DMS53 treated with DMSO at 0.1 percent for 48 hours (cell line): ENCODE measurements around the gene IFNA1.
A peak's percentile ranks its signal among the peaks of the same experiment; 100 is the strongest.
"Not testable (repeated sequence)": the region's sequence is repeated elsewhere in the genome, so short reads cannot be mapped to it uniquely, and the experiment has no call there.

ENCODE experiments used
- DNase-seq: peaks from one replicate; lab custom pipeline; 2025; ENCODE audit not compliant: unreplicated experiment; lab: John Stamatoyannopoulos, UW

Gene IFNA1

DNA sequence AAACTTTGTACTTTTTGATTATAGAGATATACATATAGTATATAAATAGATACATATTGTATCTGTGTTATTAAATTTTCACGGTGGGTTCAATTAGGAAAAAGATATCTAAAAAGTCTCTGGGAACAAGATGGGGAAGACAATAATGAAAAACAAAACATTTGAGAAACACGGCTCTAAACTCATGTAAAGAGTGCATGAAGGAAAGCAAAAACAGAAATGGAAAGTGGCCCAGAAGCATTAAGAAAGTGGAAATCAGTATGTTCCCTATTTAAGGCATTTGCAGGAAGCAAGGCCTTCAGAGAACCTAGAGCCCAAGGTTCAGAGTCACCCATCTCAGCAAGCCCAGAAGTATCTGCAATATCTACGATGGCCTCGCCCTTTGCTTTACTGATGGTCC lies at the start of gene IFNA1:
TSS of gene IFNA1 (plus strand) at position 301 of the 400 bp plus-strand sequence. CDS start at position 370, 69 bp downstream.
- DNase-seq, result no peak

DNA sequence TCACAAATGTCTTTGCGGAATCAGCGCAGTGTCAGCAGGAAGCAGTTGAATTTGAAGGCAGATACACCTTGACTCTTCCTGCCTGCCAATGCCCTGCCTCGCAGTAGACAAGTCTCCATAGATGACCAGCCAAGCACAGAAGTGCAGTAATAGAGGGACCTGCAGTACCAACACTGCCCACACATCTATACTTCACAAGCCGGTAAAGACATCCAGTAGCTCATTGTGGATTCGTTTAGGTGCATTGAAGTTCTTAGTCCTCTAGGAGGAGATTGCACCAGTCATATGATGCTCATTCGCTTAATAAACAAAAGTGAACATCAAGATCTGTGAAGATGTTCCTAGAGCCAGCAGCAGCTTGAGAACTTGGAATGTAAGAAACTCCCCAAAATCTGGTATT lies 48.0 kb upstream of the IFNA1 start:
- DNase-seq, result no peak

DNA sequence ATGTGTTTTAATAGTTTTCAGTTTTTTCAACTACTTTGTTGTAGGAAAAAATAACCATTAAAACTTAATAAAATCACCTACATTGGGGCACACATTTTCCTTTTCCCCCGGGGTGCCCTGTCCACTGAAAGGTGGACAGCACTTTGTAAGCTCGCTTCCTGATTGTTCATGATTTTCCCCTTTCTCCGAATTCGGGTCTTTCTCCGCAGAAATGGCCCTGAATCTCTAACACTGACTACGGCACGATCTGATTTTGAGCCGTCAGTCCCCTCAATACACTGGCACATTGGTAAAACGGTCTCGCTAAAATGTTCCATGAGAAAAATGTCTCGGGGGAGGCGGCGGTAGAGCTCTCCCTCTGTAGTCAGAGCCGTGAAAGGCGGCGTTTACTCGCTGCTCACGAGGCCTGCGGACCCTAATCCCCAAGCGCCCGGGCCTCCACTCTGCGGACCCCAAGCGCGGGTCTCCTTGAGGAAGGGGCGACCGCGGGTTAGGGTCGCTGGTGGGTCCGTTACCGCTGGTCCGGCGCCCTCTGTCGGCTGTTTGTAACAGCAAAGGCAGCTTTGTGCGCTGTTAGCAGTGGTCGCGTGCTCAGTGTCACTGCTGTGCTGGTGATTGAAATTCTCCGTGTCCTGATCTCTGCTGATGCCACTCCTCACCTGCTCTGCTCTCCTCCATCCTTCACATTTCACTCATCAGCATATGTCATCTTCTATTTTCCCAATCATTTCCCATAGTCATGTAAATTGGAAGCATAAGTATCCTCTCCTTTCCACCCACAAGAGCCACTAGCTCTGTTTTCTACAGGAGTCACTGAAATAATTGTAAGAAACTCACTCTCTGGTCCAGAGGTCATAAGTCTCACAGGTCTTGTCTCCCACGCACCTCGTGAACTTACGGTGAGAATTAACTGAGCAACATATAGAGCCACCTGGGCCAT lies 44.2 kb upstream of the IFNA1 start:
- DNase-seq, result peak; percentile 34

DNA sequence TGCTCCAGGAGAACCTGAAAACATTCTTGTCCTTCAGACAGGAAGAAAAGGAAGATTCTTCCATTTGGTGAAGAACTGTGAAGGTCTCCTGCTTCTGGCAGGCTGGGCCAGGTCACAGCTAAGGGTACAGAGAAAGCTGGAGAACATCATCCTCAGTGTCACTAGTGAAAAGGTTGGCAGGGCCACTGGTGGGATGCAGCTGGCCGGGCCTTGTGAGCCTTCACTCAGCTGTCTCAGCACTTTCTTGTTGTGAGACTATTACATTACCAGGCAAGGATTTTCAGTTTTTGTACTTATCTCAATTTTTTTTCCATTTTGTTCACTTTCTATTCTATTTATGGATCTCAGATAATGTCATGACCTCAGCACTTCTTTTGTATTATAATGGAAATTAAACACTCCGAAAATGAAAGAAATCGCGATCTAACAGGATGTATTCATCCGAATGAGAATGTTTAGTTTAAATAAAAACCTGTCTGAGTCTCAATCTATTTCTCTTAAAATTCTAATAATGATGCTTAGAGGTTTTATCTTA lies 41.2 kb upstream of the IFNA1 start:
- DNase-seq, result no peak

DNA sequence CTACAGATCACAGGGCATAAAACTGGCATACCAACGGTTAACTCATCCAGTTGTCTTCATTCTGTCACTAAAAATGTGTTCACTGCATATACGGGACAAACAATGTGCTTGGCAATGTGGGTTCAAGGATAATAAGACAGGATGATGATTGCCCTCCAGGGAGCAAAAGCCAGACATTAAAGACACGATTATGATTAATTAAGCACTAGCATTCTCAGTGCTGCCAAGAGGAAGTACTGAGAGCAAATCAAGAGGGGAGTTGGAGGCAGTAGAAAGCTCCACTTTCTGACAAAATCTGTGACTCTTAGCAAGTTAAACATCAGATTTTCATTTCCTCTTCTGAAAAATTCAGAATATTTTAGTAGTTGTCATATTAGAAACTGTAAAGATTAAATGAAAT lies 40.3 kb upstream of the IFNA1 start:
- no peak for DNase-seq

DNA sequence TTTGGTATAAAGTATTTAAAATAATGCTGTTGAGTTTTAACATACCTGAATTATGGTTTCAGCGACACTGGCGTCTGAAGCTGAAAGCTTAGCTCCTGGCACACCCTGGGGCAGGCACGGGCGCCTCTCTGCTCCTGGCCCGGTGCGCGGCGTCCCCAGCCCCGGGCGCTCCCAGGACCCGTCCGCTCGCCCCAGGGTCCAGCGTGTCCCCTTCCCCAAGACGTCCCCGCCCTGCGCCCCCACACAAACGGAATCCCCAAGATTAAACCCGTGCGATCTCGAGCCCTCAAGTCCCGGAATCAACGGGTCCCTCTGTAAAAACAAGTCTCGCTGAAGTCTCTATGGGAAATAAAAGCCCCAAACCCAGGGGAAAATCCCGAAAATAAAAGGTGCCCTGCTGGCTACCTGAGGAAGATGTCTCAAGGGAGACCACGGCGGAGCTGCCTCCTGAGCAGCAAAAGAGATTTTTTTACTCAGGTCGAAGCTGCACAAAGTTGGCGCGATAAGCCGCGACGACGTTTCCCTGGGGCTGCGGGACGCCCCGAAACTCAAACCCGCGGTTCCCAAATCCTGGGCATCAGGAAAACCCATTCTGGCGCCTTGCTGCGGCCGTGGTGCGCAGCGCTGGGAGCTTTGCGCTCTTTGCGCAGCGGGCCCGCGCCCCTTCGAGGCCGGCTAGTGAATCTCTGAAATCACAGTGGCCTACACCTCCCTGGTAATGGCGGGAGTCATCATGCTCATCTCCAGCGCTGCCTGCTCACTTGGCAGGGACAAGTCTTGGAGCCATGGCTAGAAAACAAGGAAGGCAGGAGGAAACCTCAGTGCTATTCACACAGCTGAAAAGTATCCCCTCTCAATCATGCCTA lies 37.6 kb upstream of the IFNA1 start:
- no peak for DNase-seq

DNA sequence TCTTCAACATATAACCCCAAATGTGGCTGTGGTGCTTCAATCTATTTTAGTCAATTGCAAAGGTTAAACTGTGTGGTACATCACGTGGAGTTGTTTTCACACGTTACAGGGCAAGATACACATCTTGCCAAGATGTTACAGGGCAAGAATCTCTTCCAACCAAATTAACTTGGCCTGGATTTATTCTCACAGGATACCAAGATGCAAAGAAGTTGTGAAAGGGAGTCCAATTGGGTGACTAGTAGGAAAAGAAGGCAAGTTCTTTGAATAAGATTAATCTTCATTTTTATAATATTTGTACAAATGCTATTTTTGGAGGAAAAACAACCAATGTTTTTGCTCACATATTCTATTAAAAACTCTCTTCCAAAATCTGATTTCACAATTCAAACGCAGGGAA lies 36.1 kb upstream of the IFNA1 start:
- DNase-seq, result no peak

DNA sequence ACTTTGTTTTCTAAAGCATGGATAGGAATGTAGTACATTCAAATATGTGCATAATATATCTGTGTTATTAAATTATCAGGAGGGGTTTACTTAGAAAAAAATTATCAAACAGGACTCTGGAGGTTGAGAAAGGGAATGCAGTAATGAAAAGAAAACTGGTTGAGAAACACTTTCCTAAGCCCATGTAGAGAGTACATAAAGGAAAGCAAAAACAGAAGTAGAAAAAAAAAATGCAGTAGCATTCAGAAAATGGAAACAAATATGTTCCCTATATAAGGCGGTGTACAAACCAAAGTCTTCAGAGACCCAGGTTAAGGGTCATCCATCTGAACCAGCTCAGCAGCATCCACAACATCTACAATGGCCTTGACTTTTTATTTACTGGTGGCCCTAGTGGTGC lies 31.4 kb upstream of the IFNA1 start, which contains the start of gene IFNA8:
TSS of gene IFNA8 (plus strand) at position 301 of the 400 bp plus-strand sequence. CDS start at position 361, 60 bp downstream.
- no peak for DNase-seq

DNA sequence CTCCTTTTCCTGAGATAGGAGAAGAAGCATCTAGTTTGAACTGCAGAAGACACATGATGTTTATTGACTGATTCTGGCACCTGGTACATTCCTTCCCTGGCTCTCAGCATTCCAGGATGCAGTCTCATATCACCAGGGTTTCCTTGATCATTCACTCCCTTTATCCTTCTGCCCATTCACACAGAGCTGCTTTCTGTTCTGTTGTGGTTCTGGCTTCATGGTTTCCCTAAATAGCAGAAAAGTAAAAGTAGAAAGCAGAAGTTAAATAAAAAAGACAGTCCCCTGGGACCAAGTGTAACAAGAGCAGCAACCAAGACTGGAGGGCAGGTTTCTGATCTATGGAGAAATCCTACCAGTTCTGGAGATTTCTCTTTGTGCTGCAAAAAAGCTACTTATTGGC lies 28.1 kb upstream of the IFNA1 start:
- DNase-seq, result no peak

DNA sequence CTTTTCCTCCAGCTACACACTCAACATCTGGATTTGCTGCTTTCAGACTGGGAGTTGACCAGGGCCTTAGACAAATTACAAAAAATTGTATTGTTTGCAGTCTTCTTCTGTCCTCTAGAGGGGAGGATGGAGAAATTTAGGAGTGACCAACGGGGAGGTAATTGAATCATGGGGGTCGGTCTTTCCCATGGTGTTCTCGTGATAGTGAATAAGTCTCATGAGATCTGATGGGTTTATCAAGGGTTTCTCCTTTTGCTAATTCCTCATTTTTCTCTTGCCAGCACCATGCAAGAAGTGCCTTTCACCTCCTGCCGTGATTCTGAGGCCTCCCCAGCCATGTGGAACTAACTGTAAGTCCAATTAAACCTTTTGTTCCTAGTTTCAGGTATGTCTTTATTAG lies 27.1 kb upstream of the IFNA1 start:
- no peak for DNase-seq

DNA sequence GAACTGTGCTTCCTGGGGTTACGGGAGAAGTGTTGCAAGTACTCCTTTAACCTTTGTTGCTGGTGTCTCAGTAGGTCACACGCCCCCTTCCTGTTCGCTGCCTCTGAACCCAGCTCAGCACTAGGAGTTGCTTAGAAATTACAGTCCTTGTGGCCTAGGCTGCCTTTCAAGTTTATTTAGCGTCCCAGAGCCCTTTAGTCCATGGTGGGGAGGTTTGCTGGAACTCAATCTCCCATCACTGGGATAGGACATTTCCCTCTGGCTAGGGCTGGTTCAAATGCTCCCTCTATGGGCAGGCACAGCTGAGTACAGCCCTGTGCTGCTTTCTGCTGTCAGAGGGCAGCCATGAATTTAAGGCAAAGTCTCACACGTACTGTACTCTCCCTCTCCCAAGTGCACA lies 26.6 kb upstream of the IFNA1 start:
- DNase-seq, result no peak

DNA sequence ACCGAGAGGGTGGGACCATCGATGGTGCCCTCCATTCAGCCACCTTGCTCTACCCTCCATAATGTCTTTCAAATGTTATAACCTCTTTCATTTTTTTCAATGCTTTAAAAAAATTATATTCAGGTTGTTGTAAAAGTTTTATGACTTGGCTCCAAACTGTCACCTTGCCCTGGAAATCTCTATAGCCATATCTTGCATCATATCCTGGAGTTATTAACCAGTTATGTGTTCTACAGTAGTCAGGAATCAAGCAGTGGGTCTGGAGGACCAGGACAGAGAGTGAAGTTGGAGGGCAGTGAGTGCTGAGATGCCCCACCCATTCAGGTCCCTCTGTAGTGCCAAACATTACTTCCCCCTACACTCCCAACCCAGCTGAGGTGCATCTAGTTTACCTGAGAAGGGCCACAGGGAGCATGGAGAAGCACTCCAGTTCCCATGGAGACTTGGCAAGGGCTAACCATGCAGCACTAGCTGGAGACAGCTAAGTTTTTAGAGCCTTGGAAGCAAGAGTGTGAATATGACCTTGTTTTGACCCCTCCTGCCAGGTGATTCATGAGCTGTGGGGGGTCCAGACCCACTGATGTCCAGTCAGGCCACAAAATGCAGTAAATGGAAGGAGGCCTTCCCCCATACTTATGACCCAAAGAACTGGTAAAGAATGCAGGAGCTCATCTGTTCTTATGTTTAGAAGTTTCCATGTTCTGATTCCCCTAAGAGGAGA lies 25.9 kb upstream of the IFNA1 start:
- no peak for DNase-seq

DNA sequence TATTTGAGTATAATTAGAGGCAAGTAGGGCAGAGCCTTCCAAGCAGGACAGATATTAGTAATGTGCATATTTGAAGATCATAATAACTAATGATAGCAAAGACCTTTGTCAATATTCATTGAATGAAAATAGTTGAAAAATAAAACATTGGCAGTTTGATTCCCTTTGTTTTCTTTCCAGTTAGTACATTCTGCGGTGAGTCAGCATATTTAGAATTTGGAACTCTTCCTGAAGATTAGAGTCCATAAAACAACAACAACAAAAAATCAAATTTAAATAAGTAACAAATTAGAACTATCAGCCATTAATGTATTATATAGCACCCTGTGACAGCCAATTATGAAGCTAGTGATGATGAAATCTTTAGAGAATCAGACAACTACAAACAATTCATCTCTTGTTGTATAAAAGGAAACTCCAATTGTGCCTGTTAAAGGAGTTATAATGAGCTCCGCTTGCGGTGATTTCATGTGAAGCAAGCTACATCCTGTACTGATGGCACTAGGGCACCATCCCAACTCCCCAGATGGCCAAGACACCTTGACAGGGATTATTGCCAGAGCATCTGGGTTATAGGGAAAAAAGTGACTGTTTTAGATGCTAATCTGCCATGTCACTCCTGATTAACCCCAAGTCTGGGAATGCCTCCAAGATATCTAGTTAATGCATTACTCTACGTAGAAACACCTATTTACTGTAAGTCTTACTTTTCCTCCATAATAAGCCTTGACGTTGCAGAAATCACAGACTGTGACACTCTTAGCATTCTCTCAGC lies 24.6 kb upstream of the IFNA1 start:
- no peak for DNase-seq

DNA sequence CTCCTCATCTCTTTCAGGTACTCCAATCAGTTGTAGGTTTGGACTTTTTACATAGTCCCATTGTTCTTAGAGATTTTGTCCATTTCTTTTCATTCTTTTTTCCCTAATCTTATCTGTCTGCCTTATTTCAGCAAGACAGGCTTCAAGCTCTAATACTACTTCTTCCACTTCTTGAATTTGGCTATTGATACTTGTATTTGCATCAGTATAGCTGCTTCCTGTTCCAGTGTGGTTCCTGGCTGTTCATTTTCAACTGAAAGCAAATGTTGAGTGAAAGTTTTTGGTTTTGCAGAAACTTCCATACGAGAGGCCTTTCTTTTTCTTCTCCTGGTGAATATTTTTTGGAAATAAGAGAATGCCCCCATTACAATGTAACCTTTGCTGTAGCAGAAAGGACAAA lies 12.0 kb upstream of the IFNA1 start:
- no peak for DNase-seq

DNA sequence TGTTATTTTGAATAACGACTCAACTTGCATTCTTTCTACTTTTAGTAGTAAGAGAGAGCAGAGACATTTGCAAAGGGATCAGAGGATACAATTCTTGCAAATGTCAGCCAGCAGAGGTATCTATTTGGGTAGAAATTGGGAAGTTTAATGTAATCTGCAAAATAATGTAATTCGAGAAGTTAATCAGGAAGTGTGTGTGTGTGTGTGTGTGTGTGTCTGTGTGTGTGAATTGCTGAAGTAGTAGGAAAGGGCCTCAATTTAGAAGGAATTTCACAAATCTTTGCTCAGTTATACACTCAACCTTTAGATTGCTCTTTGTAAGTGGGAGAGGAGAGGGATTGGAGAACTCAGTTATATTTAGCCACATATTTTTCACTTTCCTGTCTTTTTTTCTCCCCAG lies 11.0 kb upstream of the IFNA1 start:
- no peak for DNase-seq

DNA sequence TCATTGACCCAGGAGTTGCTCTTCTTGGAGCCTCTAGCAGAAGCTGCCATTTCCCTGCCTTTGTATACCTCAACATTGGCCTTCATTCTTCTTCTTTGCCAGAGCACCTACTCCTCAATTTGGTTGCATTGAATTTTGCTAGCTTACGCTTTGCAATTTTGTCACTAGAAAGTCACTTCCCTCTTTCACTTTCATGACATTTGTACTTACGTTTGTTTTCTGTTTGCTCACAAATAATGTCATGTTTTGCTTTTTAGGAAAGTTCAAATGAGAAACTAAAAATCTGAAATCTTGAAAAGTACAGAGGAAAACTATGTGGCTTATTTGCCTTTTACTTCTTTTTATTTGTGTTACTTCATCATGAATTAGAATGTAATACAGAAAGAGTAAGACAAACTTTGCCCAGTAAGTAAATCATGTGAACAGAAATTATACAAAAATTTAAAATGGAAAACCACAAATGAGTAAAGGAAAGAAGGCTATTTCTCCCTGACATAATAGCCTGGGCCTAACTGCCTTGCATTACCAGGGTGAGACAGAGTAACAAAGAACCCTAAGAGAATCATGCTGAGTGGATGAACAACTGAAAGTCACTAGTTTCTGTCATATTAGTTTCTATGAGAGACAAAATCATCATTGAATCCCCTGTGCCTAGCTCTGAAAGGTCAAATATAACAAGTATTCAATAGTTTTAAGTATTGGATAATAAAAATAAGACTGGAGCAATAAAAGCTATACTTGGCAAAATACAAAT lies 7.4 kb upstream of the IFNA1 start:
- no peak for DNase-seq

DNA sequence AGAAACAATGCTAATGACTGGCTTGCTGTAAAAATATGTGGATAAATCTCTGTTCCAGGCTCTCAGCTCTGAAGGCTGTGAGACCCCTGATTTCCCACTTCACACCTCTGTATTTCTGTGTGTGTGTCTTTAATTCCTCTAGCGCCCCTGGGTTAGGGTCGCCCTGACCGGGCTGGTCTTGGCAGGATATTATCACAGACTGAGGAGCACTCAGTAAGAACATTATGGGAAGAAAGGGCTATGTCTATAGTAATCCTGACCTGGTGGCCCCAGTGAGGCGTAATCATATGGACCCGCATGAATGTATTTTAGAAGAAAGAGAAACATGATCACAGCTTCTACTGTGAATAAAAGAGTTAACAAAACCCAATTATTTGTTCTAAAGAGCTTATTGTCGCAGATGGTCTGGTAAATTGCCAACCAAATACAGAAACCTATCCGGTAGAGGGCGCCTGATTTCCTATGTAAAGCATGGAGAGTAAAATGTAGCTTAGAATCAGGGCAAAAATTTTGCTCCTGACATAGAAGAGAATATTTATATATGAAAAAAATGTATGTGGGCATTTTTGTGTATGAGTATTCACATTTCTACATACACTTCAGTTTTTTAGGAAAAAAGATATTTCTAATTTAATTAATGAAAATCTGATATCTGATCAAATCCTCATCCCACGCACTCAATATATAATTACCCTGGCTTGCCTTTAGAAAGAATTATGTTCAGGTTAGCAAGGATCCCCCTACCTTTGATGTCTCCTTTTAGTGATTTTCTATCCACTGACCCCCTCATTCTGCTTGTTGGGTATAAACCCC lies 5.8 kb upstream of the IFNA1 start:
- peak; percentile 10 for DNase-seq

DNA sequence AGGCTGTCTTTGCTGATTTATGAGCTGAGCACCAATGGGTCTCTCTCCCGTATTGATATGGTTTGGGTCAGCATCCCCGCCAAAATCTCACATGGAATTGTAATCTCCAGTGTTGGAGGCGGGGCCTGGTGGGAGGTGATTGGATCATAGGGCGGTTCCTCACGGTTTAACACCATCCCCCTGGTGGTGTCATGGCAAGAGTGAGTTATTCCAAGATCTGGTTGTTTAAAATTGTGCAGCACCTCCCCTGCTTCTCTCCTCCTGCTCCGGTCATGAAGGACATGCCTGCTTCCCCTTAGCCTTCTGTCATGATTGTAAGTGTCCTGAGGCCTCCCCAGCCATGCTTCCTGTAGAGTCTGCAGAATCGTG lies 5.2 kb upstream of the IFNA1 start:
- DNase-seq, result not testable (repeated sequence)
